ENCODE data around the gene RSPH1.

Gene RSPH1

GRCh38 chr21:42496120-42496838 lies at the start of gene RSPH1:
RSPH1 (minus strand) TSS chr21:42496224; CDS start chr21:42496186, 38 bp downstream.
- DNase-seq = peak; percentile 100

- no peak for DNase-seq
These were observed 49.7 kb upstream of the RSPH1 start for GRCh38 chr21:42545745-42546144.

- no peak for DNase-seq
These were observed 49.3 kb upstream of the RSPH1 start for GRCh38 chr21:42545317-42545716.

- no peak for DNase-seq
These were observed 48.5 kb upstream of the RSPH1 start for GRCh38 chr21:42544544-42544943.

GRCh38 chr21:42543106-42543847 lies 47.3 kb upstream of the RSPH1 start:
- no peak for DNase-seq

GRCh38 chr21:42542596-42542995 lies 46.6 kb upstream of the RSPH1 start:
- DNase-seq = no peak

GRCh38 chr21:42542196-42542595 lies 46.2 kb upstream of the RSPH1 start:
- DNase-seq = no peak

- DNase-seq = no peak
These were observed 45.6 kb upstream of the RSPH1 start for GRCh38 chr21:42541618-42542017.

- DNase-seq = no peak
These were observed 45.1 kb upstream of the RSPH1 start for GRCh38 chr21:42541174-42541573.

GRCh38 chr21:42540396-42540795 lies 44.4 kb upstream of the RSPH1 start:
- DNase-seq = no peak

- DNase-seq = no peak
These were observed 43.9 kb upstream of the RSPH1 start for GRCh38 chr21:42539931-42540343.

- no peak for DNase-seq
These were observed 43.3 kb upstream of the RSPH1 start for GRCh38 chr21:42539342-42539741.

- DNase-seq = no peak
These were observed 42.7 kb upstream of the RSPH1 start for GRCh38 chr21:42538479-42539275.

GRCh38 chr21:42537106-42537742 lies 41.2 kb upstream of the RSPH1 start:
- peak; percentile 24 for DNase-seq

GRCh38 chr21:42536601-42537000 lies 40.6 kb upstream of the RSPH1 start:
- no peak for DNase-seq

- no peak for DNase-seq
These were observed 39.7 kb upstream of the RSPH1 start for GRCh38 chr21:42535602-42536171.

GRCh38 chr21:42534421-42535378 lies 38.7 kb upstream of the RSPH1 start:
- DNase-seq = peak; percentile 13

GRCh38 chr21:42533963-42534355 lies 37.9 kb upstream of the RSPH1 start:
- DNase-seq = no peak

GRCh38 chr21:42533306-42533962 lies 37.4 kb upstream of the RSPH1 start:
- DNase-seq = no peak

GRCh38 chr21:42532466-42533181 lies 36.6 kb upstream of the RSPH1 start:
- DNase-seq = no peak
